AG08395 (cell line): ENCODE data around the gene TTC33.

ENCODE experiments used
- DNase-seq: peaks from one replicate; pipeline ENCODE4 v3.0.0; 2012; ENCODE audit warnings: mixed read lengths, low spot score

The TTC33 gene

DNA sequence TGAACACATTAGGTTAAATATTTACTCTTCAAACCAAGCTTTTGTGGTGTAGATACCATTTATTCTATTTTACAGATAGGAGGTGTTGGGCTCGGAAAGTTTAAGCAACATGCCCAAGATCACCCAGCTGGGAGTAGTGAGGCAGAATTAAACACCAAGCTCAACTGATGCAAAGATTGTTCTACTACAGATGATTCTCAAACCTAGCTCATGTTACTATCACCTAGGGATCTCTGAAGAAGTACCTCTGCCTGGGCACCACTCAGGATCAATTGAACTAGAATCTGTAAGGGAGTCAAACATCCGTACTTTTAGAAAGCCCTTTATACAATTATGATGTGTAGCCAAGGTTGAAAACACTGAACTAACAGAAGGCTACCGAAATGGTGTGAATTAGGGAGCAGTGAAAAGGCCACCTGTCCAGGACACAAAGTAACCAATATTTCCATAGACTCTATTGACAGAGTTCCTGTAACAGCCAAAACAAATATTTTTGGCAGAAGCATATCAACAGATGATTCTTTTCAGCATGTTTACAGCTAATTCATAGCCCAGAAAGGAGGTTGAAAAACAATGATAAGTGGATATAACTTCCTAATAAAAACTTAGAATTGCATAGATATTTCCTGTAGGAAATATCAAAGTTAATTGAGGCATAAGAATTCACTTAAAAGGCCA, 234.5 kb downstream of the TTC33 start:
- DNase-seq: no peak

DNA sequence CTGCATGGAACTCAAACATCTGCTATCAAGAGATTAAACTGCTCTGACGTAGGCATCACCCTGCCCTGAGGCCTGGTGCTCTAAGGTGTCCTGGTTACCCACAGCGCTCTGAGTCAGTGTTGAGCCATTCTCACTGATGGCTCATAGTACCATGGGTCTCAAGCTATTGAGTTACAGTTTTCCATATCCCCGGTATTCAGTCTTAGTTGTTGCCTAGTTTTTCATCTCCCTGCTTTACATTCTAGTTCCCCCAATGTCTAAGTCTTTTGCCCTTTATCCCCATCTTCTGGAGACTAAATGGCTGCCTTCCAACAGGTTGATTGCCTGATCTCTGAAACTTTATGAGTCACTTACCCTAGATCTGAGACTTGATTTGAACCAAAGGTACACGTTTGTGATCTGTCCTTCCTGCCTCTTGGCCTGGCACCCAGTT, 237.3 kb downstream of the TTC33 start:
- peak; percentile 9 for DNase-seq

DNA sequence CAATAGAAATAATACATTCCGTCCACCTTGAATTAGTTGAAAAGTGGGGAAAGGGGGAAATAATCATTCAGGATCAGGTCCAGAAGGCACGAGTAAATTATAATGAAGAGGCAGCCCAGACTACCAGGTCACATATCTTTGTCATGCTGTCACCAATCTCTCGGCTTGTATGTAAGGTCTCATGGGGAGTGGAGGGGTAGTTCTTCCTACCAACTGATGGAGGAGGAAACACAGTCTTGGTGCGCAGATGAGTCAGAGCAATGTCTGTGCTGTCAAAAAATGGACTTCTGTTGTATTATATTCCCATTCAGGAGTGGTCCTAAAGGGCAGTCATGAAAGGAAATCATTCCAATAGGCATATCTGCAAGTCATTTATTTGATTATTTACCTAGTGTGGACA, 240.3 kb downstream of the TTC33 start:
- no peak for DNase-seq

DNA sequence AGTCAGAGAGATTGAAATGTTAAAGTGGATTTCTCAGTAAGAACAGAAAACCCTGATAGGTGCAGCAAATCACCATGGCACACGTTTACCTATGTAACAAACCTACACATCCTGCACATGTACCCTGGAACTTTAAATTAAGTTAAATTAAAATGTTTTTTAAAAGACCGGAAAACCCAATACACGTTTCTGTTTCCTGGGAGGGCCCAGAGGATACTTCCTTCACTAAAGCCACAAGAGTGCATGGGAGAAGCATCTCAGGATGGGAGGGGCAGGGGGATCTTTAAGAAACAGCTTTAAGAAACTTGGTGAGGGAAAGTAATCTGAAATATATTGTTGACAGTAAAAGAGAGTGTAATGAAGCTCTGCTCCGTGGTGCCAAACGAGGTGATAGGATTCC, 240.8 kb downstream of the TTC33 start:
- DNase-seq: no peak

DNA sequence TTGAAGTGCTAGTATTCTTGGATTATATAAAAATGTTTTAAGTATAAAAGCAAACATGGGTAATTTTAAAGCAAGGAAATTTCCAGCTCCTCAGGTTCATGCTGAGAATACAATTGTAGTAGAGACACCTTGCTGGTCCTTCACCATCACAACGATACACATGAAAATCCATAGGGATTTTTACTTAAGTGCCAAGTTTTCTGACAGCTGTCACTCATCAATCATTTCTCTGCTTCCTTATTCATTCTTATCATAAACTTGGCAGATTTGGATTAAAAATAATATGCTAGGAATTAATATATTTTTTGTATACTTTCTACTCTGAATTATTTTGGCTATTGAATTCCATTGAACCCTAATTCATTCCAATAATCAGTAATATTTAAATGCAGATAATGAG, 244.0 kb downstream of the TTC33 start:
- no peak for DNase-seq

DNA sequence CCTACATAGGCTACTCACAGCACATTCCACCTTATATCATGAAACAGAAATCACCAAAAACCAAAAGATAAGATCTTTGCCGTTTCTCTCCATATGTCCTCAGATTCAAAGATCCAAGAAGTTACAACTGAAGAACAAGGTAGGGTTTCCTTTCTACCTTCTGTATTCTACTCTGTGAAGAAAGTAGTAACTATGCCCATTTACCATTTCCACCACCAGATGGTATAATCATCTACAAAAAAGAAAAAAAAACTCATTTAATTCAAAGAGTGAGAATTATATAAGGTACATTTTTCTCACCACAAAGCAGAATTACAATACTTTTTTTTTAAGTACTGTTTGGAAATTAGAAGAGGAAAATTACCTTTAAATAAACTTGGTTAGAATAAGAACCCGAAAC, 248.7 kb downstream of the TTC33 start:
- DNase-seq: no peak

DNA sequence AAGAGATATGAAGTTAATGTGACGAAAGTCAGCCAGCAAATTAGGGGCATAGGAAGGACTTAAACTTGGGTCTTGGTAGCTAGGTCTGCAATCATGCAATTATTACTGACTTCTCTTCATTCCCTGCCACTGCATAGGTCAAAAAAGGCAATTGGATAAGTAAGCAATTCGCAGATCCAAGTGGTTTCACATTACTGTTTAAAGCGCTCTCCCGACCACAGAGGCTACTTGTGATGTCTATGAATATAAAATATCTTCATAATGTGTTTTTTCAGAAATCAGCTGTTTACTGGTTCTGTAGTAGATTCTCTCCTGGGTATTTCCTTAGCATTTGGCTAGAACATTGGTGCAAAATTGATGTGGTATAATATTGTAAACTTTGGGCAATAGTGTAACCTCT, 250.7 kb downstream of the TTC33 start:
- no peak for DNase-seq

DNA sequence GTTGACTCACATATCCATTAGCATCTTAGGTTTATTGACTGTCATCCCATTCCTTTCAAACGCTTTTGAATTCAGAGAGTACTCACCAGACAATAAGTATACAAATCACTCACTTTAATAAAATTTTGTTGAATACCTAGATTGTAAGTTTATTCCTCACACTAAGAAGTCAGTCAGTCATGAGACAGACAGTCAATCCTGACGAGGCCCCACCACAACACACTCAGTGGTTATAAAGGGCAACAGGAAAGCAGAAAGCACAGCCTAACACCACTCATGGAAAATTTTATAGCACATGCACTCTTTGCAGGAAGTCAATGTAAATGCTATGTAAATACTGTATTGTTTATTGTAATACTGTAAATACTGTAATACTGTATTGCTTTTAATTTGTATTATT, 252.3 kb downstream of the TTC33 start:
- DNase-seq: no peak

DNA sequence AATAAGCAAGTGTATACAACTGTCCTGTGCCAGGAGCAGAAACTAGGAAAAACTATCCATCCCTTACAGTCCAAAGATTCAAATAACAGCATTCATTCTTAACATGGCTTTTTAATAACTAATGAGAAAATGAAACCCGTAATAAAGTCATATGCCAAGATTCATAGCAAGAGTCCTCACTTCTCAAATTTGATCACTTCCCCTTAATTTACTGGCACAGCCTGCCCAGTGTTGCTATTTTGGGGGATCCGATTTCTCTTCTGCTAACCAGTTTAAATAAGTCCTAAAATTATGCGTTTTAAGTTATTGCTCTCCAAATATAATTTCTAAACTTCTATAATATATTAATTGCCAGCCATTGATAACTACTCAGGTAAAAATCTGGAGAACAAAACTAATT, 253.0 kb downstream of the TTC33 start:
- no peak for DNase-seq

DNA sequence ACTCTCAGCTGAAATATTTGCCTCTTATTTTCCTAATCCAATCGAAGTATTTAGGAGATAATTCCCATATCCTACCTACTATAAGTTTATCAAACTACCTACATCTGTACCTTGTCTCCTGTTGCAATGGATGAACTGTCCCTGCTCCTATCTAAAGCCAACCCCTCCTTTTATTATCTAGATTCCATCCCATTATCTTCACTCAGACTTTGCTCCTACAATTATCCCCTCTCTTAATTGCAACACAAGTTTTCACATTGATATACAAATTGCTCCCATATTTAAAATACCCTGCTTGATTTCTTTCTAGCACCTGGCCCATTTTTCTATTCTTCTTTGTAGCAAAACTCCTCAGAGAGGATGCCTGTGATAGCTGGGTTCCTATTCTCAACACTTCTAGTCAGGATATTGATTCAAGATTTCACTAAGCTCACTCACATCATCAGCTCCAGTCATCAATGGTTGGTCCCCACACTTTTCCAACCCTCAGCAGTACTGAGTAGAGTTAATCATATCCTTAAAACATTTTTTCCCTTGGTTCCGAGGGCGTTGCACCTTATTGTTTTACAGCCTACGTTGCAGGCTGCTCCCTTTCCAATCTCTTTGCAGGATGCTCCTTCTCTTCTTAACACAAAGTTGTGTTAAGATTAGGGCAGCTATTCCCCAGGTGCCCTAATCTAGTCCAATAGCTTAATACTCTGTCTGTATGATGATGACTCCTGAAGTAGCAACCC, 253.9 kb downstream of the TTC33 start:
- DNase-seq: no peak

DNA sequence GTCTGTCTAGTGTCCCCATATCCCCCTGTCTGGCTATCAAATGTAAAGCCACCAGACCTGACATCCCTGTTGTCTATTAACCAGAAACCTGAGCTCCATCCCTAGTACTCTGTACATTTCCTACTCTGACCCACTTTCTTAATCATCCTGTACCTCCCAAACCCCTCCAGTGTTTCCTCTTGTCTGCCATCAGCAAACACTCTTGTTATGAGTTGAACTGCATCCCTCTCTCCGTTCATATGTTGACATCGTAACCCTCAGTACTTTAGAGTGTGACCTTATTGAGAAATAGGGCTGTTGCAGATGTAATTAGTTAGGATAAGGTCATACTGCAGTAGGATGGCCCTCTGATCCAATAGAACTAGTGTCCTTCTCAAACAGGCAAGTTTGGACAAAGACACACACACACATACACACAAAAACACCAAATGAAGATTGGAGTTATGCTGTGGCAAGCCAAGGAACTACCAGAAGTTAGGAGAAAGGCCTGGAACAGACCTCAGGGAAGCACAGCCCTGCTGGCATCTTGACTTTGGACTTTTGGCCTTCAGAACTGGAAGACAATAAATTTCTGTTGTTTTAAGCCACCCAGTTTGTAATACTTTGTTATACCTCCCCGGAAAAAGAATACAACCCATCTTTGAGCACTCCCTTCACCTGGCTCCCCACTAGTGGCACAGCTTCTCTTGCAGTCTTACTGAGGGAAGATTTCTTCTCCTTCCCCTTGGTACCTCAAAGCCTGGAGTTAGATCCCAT, 256.1 kb downstream of the TTC33 start:
- DNase-seq: no peak

DNA sequence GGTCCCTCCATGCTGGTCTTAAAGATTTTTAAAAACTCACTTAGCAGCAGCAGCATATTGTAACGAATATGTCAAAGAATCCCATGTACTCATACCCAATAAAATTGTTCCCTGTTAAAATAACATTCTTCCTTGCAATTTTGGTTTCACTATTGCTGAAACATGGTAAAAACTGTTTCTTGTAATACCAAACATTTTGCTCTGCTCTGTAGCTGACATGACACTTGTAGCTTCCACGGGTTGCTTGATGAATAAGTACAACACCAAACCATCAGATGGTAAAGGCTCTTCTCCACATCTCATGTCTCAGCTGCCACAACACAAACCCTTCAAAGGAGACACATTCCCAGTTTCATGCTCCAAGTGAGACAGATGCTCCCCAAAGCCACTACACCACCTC, 256.8 kb downstream of the TTC33 start:
- DNase-seq: no peak

DNA sequence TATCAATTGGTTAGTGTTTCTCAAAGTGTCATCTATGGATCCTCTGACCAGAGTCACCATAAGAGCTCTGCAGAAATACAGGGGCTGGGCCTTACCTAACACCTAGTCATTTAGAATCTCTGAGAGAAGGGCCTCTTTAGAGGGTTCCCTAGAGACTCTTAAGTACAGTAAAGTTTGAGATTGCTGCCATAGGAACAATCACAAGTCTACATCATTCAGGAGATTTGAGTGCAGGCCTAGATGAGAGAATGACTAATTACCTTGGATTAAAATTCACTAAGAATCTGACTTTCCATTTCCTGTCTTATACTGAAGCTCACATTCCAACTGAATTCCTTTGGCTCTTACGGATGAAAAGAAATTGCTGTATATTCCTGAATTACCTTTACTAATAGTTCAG, 258.2 kb downstream of the TTC33 start:
- no peak for DNase-seq

DNA sequence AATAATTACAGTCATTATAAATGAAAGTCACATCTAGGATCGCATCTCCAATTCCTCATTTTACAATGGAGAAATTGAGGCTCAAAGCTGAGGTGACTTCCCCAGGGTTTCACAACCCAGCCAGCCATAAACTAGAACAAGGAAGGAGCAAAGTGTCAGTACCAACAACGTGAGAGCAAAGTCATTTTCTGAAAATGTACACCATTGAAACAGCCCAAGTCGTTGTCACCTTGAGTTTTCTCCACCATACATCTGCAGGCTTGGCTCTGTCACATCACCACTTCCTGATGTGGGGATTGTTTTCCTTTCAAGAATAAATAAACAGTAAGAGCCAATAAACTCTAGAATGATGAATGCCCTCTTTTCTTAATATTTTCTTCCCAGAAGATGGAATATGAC, 260.5 kb downstream of the TTC33 start:
- DNase-seq: no peak

DNA sequence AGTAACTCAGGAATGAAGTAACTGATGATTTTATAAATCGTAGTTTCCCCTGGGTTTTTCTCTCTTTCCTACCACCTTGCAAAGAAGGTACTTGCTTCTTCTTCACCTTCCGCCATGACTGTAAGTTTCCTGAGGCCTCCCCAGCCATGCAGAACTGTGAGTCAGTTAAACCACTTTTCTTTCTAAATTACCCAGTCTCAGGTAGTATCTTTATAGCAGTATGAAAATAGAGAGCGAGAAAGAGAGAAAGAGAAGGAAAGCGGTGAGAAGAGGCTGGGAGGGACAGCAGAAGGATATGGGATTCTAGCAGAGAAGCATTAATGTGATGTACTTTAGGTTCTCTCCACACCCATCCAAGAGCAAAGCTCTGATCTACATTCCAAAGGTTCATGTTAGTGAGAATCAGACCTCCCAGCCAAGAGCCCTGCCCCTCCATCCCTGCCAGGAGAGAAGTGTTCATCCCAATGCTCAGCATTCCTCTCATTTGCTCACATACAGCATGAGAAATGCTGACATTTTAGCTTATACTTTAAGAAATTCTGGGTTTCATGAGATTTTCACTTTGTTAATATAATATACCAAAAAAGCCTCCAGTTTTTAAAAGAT, 261.0 kb downstream of the TTC33 start:
- DNase-seq: no peak

DNA sequence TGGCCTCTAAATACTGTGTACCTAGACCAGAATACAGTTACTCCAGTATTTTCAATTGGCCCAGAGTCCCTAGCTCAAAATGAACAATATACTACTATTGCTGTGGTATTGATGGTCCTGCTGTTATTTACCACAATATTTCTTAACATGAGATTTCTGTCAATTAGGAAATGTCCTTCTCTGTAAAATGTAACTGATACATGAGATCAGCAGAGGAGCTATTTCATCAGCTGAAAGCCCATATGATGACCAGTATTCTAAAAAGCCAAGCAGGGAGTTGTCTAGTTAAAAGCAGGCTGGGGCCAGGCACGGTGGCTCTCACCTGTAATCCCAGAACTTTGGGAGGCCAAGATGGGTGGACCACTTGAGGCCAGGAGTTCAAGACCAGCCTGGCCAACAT, 263.7 kb downstream of the TTC33 start:
- DNase-seq: no peak

DNA sequence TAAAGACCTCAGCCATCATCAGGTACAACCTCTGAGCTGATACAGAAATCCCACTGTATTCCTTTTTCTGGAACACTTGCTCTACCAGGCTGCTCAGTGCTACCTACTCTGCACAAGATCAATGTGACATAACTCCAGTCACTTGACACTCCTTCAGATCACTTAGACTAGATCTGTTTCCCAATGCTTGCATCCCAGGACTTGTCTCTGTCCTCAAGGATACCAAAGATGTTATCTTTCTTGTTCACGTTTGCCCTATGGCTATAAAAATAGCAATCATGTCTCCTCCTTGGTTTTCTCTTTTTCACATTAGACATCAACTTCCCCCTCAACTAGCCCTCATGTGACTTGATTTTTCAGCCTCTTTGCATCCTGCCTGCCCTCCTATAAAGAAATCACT, 264.1 kb downstream of the TTC33 start:
- DNase-seq: no peak

DNA sequence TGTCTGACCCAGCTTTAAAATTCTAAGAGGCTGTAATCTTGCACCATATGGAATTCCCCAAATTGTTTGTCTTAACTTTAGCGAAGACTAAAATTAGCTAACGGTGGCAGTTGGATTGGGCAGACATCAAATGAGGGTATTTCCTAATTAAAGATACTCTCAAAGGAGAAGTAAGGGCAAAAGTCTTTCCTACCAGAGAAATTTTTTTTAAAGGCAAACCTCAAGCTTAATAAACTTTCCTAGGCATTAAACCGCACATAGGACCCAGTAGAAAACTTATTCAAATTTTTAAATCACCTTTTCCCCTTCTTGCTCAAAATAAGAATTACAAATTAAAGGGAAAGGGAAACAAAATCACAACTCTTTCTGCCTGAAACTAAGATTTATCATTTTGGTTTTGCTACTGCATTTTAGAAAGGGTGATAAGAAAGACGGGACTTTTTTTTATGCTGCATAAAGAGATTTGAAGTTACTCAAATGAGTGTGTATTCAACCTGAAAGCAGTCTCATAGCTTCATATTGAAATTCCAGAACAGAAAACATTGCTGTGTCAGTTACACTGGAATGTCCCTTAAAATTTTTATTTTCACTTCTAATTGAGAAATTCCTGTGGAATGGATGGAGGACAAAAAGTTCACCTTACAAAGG, 265.2 kb downstream of the TTC33 start:
- DNase-seq: no peak

DNA sequence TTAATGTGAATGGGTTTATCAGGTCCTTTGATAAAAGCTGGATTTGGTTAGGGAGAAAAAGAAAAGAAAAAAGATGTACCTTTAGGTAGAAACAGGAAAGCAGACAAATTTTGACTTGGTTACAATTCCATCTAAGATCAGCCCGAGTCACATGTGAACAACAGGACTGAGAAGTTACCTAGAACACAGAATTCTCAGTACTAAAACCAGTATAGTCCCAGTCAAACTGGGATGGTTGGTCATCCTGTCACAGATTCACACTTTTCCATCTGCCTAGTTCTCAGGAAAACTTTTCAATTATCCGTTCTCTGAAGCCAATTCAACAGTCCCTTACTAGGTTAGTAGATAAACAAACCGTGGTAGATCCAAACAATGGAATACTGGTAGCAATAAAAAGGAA, 266.3 kb downstream of the TTC33 start:
- no peak for DNase-seq

DNA sequence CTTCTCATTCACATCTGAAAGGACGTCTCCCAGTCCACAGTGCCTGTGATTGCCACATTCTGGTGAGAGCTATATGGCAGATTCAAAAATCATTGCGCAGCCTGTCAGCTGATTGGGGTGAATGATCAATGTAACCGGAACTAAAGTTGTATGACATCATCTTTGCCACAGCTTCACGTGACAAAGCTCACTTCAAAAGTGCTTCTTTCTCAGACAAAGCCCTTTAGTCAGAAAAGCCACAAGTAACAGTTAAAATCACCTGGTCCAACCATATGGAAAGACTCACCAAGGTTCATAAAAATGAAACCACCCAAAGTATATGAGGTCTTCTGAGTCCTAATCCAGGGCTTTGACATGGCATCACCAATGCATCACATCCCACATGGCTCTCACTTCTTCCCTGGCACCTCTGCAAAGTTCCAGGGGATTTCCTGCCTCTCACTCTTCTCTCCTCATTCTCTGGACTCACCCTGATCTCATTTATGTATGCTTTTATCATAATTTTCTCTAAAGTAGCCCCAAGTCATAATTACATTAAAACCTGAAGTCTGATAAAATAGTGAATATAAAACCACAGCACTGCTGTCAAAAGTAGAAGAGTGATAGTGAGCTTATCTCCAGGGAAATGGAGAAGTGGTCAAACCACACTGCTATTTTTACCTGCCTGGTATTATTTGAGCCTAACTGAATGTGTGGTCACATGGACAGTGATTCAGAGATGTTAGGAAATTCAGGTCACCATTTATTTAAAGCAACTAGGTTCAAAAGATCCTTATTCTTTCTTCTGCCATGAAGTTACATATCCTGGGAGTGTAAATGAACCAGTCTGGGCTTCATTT, 269.1 kb downstream of the TTC33 start:
- no peak for DNase-seq
